GM19351 (cell line): ENCODE data around the gene YIF1B.
A peak's percentile ranks its signal among the peaks of the same experiment; 100 is the strongest.

Experiments
- ATAC-seq: cut with Tn5 transposase; IDR thresholded peaks from one replicate; pipeline ENCODE4 v1.9.1; 2021; ENCODE audit warnings: mild to moderate bottlenecking, moderate library complexity; ENCODE audit not compliant: unreplicated experiment

Gene YIF1B

DNA sequence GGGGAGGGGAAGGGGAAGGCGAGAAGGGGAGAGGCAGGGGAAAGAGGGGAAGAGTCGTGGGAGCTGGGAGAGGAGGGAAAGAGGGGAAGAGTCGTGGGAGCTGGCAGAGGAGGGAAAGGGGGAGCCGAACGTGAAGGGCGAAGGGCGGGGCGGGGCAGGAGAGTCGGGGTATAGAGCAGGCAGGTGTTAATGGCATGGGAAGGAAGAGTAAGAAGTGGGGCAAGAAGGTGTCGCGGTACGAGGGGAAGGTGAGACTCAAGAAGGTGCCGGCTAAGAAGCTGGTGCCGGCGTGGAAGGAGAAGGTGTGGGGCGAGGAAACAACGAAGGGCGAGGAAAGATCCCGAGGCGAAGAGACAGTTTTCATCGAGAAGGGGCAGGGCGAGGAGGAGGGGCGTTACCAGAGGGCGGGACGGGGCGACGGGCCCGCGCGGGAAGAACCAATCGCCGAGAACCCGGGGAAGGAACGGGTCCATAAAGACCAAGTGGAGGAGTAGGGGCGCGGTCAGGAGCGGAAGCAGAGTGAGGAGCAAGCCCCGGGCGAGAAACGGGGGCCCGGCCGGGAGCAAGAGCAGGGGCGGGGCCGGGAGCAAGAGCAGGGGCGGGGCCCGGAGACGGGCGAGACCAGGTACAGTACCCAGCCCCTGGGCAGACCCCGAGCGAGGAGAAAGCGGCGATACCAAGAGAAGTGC, 20.3 kb upstream of the YIF1B start:
- ATAC-seq: peak; percentile 64

DNA sequence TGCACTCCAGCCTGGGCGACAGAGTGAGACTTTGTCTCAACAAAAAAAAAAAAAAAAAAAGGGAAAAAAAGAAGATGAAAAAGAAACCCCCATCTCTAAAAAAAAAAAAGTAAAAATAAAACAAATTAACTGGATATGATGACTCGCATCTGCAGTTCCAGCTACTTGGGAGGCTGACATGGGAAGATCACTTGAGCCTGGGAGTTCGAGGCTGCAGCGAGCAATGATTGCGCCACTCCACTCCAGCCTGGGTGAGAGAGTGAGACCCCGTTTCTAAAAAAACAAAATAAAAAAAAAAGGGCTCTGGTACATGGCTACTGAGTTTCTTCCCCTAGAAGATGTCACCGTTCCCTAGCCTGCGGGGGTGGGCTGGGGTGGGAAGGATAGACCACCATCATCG, 17.5 kb upstream of the YIF1B start:
- ATAC-seq: no peak

GRCh38 chr19:38331728-38332127, 16.0 kb upstream of the YIF1B start:
- no peak for ATAC-seq

DNA sequence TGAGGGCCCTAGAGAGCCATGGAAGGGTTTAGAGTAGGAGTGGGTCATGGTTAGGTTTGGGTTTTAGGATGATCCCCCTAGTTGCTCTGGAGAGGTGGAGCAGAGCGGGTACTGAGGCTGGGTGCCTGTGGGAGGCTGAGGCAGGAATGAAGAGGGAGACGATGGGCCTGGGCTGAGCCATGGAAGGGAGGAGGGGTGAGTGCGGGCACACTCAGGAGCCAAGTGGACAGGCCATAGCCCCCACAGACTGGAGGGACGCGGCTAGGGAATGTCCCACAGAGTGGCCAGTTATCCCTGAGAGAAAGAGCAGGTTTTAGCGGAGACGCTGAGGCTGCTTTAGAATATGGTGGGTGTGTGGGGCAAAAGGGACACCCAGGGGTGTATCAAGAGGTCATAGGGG, 13.9 kb upstream of the YIF1B start:
- no peak for ATAC-seq

GRCh38 chr19:38326591-38326990, 10.8 kb upstream of the YIF1B start:
- ATAC-seq: no peak

DNA sequence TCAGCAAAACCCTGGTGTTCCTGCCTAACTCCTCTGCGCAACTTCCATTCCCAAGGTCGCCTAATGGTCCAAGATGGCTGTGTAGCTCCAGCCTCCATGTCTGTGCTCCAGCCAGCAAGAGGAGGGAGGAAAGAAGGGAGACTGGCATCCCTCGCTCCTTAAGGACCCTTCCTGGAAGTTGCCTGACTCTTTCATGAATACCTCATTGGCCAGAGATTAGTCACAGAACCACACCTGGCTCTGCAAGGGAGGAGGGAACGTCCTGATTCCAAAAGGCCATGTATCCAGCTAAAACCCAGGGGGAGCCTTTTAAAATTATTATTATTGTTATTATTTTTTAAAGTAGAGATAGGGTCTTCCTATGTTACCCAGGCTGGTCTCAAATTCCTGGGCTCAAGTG, 8.7 kb upstream of the YIF1B start:
- no peak for ATAC-seq

DNA sequence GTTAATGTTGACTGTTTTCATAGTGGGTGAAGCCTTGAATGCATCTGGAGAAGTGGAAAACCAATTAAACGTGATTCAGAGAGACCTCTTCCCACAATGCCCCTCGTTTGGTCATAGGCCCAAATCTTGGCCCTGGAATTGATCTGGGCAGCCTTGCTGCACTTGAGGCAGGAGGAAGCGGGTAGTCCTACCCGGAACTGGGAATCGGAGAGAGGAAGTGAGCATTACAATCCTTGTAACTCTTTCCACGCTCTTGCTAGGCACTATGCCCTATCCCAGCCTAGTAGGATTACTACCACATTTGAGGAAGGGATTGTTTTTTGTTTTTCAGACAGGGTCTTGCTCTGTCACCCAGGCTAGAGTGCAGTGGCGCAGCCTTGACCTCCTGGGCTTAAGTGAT, 7.5 kb upstream of the YIF1B start:
- ATAC-seq: no peak

- no peak for ATAC-seq
Measured at GRCh38 chr19:38321646-38322196, 6.0 kb upstream of the YIF1B start.

- no peak for ATAC-seq
Measured at GRCh38 chr19:38320969-38321339, 5.2 kb upstream of the YIF1B start.

DNA sequence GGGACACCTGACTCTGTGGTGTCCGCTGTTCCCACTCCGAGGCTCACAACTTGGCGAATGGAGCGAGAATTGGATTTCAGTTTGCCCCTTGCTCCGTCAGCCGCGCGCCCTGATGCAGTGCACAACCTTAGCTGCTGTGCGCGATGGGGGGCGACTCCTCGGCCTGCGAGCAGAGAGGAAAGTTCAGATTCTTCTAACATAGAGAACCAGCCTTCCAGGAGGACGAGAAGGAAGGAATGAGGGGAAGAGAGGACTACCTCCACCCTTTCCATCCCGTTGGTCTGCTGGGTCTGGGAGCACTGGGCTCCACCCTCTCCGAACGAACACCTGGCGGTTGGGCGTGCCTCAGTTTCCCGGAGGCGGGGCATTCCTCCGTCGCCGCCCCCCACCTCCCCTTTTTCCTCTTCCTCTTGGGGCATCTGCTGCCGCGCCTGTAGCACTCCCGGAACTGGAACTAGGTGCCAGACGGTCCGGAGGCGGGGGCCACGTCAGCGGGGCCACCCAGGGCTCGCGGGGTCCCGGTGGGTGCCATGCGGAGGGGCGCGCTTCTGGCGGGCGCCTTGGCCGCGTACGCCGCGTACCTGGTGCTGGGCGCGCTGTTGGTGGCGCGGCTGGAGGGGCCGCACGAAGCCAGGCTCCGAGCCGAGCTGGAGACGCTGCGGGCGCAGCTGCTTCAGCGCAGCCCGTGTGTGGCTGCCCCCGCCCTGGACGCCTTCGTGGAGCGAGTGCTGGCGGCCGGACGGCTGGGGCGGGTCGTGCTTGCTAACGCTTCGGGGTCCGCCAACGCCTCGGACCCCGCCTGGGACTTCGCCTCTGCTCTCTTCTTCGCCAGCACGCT, 3.9 kb upstream of the YIF1B start, which contains the start of gene KCNK6:
Gene KCNK6, plus strand, starts transcription at position 425 of the 838 bp plus-strand sequence. Its CDS starts 106 bp downstream, at position 531.
- ATAC-seq: no peak

DNA sequence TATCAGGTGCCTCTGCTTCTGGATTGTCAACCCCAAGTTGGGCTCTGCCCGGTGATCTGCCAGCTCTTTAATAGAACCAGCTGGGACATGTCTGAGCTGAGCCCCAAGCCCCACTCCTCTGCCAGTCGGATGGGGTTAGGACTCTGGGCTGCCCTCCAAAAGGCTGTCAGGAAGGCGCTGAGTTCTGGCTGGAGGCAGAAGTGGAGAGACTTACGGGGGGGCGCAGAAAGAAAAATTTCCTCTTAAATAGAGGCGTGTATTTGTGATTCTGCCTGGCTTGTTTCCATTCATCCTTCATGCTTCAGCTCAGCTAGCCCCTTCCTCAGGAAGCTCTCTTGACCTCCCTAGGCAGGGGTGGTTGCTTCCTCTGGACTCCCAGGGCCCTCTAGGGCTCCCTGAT, 2.9 kb upstream of the YIF1B start:
- no peak for ATAC-seq

DNA sequence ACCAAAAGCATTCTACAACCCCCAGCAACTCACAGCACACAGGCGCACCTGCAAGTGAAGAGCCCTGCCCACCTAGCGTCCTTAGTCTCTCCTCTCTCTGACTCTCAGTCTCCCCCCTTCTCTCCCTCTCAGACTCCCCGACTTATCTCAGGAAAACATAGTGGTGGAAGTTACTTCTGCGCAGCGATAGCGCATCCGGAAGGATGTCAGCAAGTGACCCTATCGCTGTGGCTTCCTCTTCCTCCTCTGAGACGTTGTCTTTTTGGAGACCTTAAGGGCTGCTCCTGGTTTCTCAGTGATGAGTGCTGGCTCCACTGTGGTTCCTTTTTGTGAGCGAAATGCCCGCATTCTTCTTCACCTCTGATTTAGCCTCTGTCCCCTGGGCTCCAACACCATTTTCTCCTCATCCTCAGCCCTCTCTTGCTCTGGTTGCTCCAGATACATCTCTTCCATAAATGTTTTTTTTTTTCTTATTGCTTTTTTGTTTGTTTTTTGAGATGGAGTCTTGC, 1.4 kb upstream of the YIF1B start:
- ATAC-seq: no peak

DNA sequence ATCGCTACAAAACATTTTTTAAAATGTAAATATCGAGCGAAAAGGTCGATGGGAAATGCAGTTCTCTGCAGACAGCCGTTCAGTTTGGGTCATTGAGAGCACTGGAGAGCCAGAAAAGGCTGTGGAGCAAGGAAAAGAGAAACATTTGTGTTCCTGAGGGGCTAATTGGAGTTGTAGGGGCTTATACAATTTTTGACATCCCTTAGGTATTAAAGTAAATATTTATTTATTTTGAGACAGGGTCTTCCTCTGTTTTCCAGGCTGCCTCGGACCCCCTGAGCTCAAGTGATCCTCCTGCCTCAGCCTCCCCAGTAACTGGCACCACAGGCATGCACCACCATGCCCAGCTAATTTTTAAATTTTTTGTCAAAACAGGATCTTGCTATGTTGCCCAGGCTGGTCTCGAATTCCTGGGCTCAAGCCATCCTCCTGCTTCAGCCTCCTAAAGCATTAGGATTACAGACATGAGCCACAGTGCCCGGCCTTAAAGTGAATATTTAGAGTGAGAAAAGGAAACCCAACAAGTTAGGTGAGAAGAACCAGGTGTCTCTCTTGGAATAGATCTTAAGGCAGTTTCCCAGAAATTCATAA, 825 bp upstream of the YIF1B start:
- ATAC-seq: no peak

GRCh38 chr19:38310986-38311385, 4.8 kb downstream of the YIF1B start:
- ATAC-seq: no peak

GRCh38 chr19:38310279-38310670, 5.5 kb downstream of the YIF1B start:
- no peak for ATAC-seq

DNA sequence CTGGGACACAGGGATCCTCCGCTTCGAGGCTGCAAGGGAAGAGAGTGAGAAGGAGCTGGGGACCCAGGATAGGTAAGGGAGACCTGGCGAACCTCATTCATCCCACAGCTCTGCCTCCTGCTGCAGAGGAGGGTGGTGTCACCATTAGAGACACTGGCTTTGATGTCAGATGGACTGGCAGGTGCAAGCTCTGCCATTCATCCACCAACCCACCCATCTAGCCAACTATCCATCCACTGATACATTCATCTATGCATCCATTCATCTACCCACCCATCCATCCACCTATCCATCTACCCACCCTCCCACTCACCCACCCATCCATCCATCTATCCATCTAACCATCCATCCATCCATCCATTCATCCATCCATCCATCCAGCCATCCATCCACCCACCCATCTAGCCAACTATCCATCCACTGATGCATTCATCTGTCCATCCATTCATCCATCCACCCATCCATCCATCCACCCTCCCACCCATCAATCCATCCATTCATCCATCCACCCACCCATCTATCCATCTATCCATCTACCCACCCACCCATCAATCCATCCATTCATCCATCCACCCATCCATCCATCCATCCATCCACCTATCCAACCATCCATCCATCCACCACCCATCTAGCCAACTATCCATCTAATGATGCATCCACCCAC, 6.0 kb downstream of the YIF1B start:
- ATAC-seq: no peak

GRCh38 chr19:38308926-38309614, 6.7 kb downstream of the YIF1B start:
- ATAC-seq: no peak

DNA sequence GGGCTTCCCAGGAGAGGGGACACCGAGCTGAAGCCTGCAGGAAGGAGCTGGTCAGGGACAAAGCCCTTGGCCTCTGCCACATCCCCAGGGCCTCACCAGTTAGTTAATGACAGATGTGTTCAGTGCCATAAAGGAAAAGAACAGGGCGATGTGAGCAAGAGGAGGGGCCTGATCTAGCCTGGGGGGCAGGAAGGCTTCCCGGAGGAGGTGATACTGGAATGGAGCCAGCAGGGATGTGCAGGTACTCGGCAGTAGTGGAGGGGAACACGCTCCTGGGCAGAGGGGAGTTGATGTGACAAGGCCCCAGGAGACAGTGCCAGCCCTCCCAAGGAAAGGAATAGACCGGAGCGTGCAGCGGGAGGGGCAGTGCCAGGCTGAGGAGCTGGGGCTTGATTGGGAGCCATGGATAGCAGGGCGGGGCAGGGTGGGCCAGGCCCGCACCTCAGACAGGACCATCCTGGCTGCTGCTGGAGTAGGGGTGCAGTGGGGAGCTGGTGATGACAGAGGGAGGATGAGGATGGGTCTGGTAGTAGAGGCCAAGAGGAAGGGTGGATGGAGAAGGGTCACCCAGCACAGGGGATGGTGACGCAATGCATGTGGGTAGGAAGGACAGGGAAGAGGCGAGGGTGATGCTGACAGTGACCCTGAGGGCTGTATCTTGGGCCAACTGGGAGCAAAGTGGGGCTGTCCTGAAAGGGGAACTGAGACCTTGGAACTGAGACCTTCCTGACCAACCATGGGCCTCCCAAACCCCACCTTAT, 7.6 kb downstream of the YIF1B start:
- no peak for ATAC-seq

DNA sequence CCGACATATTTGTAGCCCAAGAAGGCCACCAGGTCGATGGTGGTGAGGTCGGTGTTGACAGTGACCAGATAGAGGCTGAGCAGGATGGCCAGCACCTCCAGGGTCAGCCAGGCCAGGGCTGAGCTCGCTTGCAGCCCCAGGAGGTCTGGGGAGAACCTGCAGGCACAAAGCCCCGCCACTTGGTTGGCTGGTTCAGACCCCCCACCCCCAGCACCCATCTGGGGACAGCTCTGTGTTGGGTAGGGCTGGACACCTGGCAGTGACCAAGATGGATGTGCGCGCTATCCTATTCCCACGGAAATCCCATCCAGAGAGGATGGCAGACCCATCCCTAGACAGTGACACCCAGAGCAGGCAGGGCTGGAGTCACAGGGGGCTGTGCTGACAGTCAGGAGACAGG, 8.2 kb downstream of the YIF1B start:
- no peak for ATAC-seq

DNA sequence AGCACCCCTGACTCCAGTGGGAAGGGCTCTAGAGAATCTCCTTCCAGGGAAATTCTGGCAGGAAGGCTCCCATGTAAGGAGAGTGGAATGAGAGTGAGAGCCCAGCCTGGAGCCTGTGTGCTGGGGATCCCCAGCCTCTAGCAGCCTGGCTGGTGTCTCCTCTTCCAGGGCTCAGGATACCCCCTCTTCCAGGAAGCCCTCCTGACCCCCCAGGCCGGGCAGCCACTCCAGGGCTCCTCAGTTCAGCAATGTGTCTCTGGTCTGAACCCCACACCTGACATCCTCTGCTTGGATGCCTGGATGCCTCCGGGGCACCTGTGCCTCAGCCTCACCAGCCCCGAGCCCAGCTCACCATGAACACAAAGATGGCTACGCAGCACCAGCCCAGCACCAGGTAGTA, 8.7 kb downstream of the YIF1B start:
- ATAC-seq: no peak
